Cardiac muscle cell (in vitro differentiated cells and primary cell): ENCODE measurements around the gene TLR10. TPM values are rescaled to one million over a fixed set of nuclear protein-coding genes. Genes with fewer than 3 reads are reported as not detected.
"Not testable (repeated sequence)": the region's sequence is repeated elsewhere in the genome, so short reads cannot be mapped to it uniquely, and the experiment has no call there.

Experiments
- DNase-seq, 2 donors: peaks; one replicate each; pipeline versions ENCODE4 v3.0.0 to v3.0.0-alpha.2; 2010 to 2017; ENCODE audit warnings: low read depth in 1 of 2, low spot score in 1 of 2
- H3K27ac ChIP-seq: fragments of 200-600 bp; sonication (generic); 2 replicates; pipeline ENCODE4 v1.5.1; 2016
- H3K27me3 ChIP-seq: fragments of 200-600 bp; sonication (generic); 2 replicates; pipeline ENCODE4 v1.6.0; 2016; ENCODE audit warnings: control low read depth
- H3K36me3 ChIP-seq: fragments of 200-600 bp; sonication (generic); 2 replicates; pipeline ENCODE4 v1.5.1; 2016; ENCODE audit warnings: control low read depth
- H3K4me1 ChIP-seq: fragments of 200-600 bp; sonication (generic); 2 replicates; pipeline ENCODE4 v1.8.1; 2017; ENCODE audit warnings: low read depth, mild to moderate bottlenecking, mixed run types
- H3K4me3 ChIP-seq: fragments of 200-600 bp; sonication (generic); 2 replicates; pipeline ENCODE4 v1.5.1; 2016; ENCODE audit warnings: mild to moderate bottlenecking
- H3K9me3 ChIP-seq: fragments of 200-600 bp; sonication (generic); 2 replicates; pipeline ENCODE4 v1.5.1; 2017; ENCODE audit warnings: low read depth, mild to moderate bottlenecking, control low read depth
- CTCF ChIP-seq: IDR thresholded peaks from 2 replicates; pipeline ENCODE4 v1.5.1; 2012; ENCODE audit warnings: low read depth, mild to moderate bottlenecking, low read length
- polyA plus RNA-seq: library from polyadenylated mRNA; unstranded; fragments of >200 nt; fragmentation: Nextera tagmentation; extraction: Ambion mirVana; gene quantifications from 2 replicates; pipeline ENCODE4 v1.2.1, GENCODE V29; 2016
- total RNA-seq: library from RNA; depleted of rRNA; stranded (reverse); fragments of >200 nt; gene quantifications from 2 replicates; pipeline ENCODE4 v1.2.3, GENCODE V29; 2016

Gene TLR10
- total and polyA plus RNA-seq, 2 experiments from 2014 or later, result not detected

- Histone ChIP-seq H3K9me3 (no peaks in the 10 kb centered on the region), H3K4me3 (no peak overlapping the region), H3K4me1 (no peaks in the 10 kb centered on the region), H3K36me3 (no peaks in the 10 kb centered on the region), H3K27ac (no peak overlapping the region), H3K27me3 (no peaks in the 10 kb centered on the region)
- TF ChIP-seq CTCF, result no peak
- DNase-seq, result no peak
Measured at GRCh38 chr4:38815885-38816782, 33.3 kb upstream of the TLR10 start.

- Histone ChIP-seq H3K27me3 (no peaks in the 10 kb centered on the region), H3K4me1 (no peaks in the 10 kb centered on the region), H3K9me3 (no peaks in the 10 kb centered on the region)
Measured at GRCh38 chr4:38814386-38814785, 31.6 kb upstream of the TLR10 start.

GRCh38 chr4:38811297-38811696 lies 28.5 kb upstream of the TLR10 start:
- H3K4me1 ChIP-seq, result no peaks in the 10 kb centered on the region
- no peak overlapping the region for H3K27ac ChIP-seq
- no peak for TF ChIP-seq CTCF
- DNase-seq, result no peak
- H3K27me3 ChIP-seq, result no peaks in the 10 kb centered on the region
- H3K4me3 ChIP-seq, result no peak overlapping the region
- no peaks in the 10 kb centered on the region for H3K9me3 ChIP-seq
- H3K36me3 ChIP-seq, result no peaks in the 10 kb centered on the region

More at GRCh38 chr4:38814386-38814785, 31.6 kb upstream of the TLR10 start:
- no peak overlapping the region for H3K4me3 ChIP-seq
- TF ChIP-seq CTCF, result no peak
- no peaks in the 10 kb centered on the region for H3K36me3 ChIP-seq
- no peak overlapping the region for H3K27ac ChIP-seq
- no peak for DNase-seq

- not testable (repeated sequence) for H3K4me1 ChIP-seq, DNase-seq, H3K4me3 ChIP-seq, H3K27me3 ChIP-seq, H3K9me3 ChIP-seq, H3K36me3 ChIP-seq, H3K27ac ChIP-seq
Measured at GRCh38 chr4:38807462-38807861, 24.7 kb upstream of the TLR10 start.

- H3K4me3 ChIP-seq, H3K27me3 ChIP-seq, H3K36me3 ChIP-seq, H3K9me3 ChIP-seq, H3K27ac ChIP-seq, H3K4me1 ChIP-seq, DNase-seq: not testable (repeated sequence)
Measured at GRCh38 chr4:38806251-38806650, 23.5 kb upstream of the TLR10 start.

GRCh38 chr4:38805530-38806145 lies 22.8 kb upstream of the TLR10 start:
- H3K27ac ChIP-seq, result no peak overlapping the region
- H3K27me3 ChIP-seq, result no peaks in the 10 kb centered on the region

More at GRCh38 chr4:38805530-38806145, 22.8 kb upstream of the TLR10 start:
- peak in 1 of 2 donors; percentile 65 for DNase-seq
- H3K4me1 ChIP-seq, result no peaks in the 10 kb centered on the region
- no peaks in the 10 kb centered on the region for H3K9me3 ChIP-seq
- H3K4me3 ChIP-seq, result no peak overlapping the region
- no peaks in the 10 kb centered on the region for H3K36me3 ChIP-seq
- no peak for TF ChIP-seq CTCF
